ENCODE results near the gene TES.

- TF ChIP-seq CREB1 (CRISPR knock-in tag; IDR thresholded peaks at IDR 0.05; ENCODE audit: low read depth), result no peak
- TF ChIP-seq EZH2 (IDR thresholded peaks at IDR 0.05; ENCODE audit: low read depth, unreplicated experiment), result no peak
- no peak for TF ChIP-seq REST (IDR thresholded peaks at IDR 0.05; ENCODE audit: unreplicated experiment)
- no peak for TF ChIP-seq CTCF (conservative IDR thresholded peaks at IDR 0.05; ENCODE audit: low read depth in 2 of 2)
- no peak for TF ChIP-seq EZH2phosphoT487 (IDR thresholded peaks at IDR 0.05; ENCODE audit: unreplicated experiment)
- no peak for TF ChIP-seq NANOG (IDR thresholded peaks at IDR 0.05; ENCODE audit: borderline replicate concordance)
- no peak for TF ChIP-seq POLR2AphosphoS5 (IDR thresholded peaks at IDR 0.05; ENCODE audit: low read depth)
- no peak for TF ChIP-seq ZNF114 (CRISPR knock-in tag; IDR thresholded peaks at IDR 0.05)
- no peak for TF ChIP-seq STAT1 (IDR thresholded peaks at IDR 0.05; ENCODE audit: unreplicated experiment)
- no peak for TF ChIP-seq ETS1 (IDR thresholded peaks at IDR 0.05)
- no peak for TF ChIP-seq ZNF331 (CRISPR knock-in tag; IDR thresholded peaks at IDR 0.05; ENCODE audit: low read depth)
- no peak for TF ChIP-seq JUNB (IDR thresholded peaks at IDR 0.05; ENCODE audit: unreplicated experiment)
- TF ChIP-seq, protein P1, sequence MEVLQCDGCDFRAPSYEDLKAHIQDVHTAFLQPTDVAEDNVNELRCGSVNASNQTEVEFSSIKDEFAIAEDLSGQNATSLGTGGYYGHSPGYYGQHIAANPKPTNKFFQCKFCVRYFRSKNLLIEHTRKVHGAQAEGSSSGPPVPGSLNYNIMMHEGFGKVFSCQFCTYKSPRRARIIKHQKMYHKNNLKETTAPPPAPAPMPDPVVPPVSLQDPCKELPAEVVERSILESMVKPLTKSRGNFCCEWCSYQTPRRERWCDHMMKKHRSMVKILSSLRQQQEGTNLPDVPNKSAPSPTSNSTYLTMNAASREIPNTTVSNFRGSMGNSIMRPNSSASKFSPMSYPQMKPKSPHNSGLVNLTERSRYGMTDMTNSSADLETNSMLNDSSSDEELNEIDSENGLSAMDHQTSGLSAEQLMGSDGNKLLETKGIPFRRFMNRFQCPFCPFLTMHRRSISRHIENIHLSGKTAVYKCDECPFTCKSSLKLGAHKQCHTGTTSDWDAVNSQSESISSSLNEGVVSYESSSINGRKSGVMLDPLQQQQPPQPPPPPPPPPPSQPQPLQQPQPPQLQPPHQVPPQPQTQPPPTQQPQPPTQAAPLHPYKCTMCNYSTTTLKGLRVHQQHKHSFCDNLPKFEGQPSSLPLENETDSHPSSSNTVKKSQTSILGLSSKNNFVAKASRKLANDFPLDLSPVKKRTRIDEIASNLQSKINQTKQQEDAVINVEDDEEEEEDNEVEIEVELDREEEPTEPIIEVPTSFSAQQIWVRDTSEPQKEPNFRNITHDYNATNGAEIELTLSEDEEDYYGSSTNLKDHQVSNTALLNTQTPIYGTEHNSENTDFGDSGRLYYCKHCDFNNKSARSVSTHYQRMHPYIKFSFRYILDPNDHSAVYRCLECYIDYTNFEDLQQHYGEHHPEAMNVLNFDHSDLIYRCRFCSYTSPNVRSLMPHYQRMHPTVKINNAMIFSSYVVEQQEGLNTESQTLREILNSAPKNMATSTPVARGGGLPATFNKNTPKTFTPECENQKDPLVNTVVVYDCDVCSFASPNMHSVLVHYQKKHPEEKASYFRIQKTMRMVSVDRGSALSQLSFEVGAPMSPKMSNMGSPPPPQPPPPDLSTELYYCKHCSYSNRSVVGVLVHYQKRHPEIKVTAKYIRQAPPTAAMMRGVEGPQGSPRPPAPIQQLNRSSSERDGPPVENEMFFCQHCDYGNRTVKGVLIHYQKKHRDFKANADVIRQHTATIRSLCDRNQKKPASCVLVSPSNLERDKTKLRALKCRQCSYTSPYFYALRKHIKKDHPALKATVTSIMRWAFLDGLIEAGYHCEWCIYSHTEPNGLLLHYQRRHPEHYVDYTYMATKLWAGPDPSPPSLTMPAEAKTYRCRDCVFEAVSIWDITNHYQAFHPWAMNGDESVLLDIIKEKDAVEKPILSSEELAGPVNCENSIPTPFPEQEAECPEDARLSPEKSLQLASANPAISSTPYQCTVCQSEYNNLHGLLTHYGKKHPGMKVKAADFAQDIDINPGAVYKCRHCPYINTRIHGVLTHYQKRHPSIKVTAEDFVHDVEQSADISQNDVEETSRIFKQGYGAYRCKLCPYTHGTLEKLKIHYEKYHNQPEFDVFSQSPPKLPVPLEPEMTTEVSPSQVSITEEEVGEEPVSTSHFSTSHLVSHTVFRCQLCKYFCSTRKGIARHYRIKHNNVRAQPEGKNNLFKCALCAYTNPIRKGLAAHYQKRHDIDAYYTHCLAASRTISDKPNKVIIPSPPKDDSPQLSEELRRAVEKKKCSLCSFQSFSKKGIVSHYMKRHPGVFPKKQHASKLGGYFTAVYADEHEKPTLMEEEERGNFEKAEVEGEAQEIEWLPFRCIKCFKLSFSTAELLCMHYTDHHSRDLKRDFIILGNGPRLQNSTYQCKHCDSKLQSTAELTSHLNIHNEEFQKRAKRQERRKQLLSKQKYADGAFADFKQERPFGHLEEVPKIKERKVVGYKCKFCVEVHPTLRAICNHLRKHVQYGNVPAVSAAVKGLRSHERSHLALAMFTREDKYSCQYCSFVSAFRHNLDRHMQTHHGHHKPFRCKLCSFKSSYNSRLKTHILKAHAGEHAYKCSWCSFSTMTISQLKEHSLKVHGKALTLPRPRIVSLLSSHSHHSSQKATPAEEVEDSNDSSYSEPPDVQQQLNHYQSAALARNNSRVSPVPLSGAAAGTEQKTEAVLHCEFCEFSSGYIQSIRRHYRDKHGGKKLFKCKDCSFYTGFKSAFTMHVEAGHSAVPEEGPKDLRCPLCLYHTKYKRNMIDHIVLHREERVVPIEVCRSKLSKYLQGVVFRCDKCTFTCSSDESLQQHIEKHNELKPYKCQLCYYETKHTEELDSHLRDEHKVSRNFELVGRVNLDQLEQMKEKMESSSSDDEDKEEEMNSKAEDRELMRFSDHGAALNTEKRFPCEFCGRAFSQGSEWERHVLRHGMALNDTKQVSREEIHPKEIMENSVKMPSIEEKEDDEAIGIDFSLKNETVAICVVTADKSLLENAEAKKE (CRISPR knock-in tag; IDR thresholded peaks at IDR 0.05), result no peak
Measured at GRCh38 chr7:116170180-116170579, 40.2 kb upstream of the TES start.
